GM23338 (cell line): Measurements from ENCODE around the gene TPM1.

Experiments used
- CREB1 ChIP-seq: fragments of 250-450 bp; sonication (Bioruptor Pico); IDR thresholded peaks from 2 replicates; pipeline ENCODE4 v1.5.0; 2020; ENCODE audit warnings: low read depth, mild to moderate bottlenecking, moderate library complexity
- EZH2 ChIP-seq: fragments of 200-600 bp; sonication (generic); IDR thresholded peaks from one replicate; pipeline ENCODE4 v1.8.0; 2017; ENCODE audit warnings: antibody characterized with exemption, mild to moderate bottlenecking, low read depth; ENCODE audit not compliant: unreplicated experiment
- EZH2phosphoT487 ChIP-seq: fragments of 200-600 bp; sonication (generic); IDR thresholded peaks from one replicate; pipeline ENCODE4 v1.8.1; 2018; ENCODE audit warnings: antibody characterized with exemption; ENCODE audit not compliant: unreplicated experiment
- JUNB ChIP-seq: IDR thresholded peaks from one replicate; pipeline ENCODE4 v1.6.1; 2016; ENCODE audit warnings: antibody characterized with exemption; ENCODE audit not compliant: unreplicated experiment
- NANOG ChIP-seq: IDR thresholded peaks from 2 replicates; pipeline ENCODE4 v1.6.1; 2016; ENCODE audit warnings: antibody characterized with exemption, borderline replicate concordance
- POLR2AphosphoS5 ChIP-seq: IDR thresholded peaks from 2 replicates; pipeline ENCODE4 v1.6.1; 2016; ENCODE audit warnings: antibody characterized with exemption, low read depth
- STAT1 ChIP-seq: IDR thresholded peaks from one replicate; pipeline ENCODE4 v1.6.1; 2016; ENCODE audit warnings: antibody characterized with exemption; ENCODE audit not compliant: unreplicated experiment
- ZNF114 ChIP-seq: fragments of 250-450 bp; sonication (Bioruptor Pico); IDR thresholded peaks from 2 replicates; pipeline ENCODE4 v1.5.0; 2020; ENCODE audit warnings: mild to moderate bottlenecking, moderate library complexity
- TF ChIP-seq, protein P1 (sequence below), 2 experiments: fragments of 200-600 bp in 1 of 2; sonication (generic) in 1 of 2; conservative IDR thresholded peaks; 2 replicates each; pipeline versions ENCODE4 v1.5.1 to v1.6.1; 2016 to 2017; ENCODE audit warnings: antibody characterized with exemption in 2 of 2, low read depth in 2 of 2, mild to moderate bottlenecking in 2 of 2, moderate library complexity in 1 of 2
- TF ChIP-seq, protein P2 (sequence below): IDR thresholded peaks from one replicate; pipeline ENCODE4 v1.6.1; 2018; ENCODE audit warnings: antibody characterized with exemption; ENCODE audit not compliant: unreplicated experiment

DNA sequence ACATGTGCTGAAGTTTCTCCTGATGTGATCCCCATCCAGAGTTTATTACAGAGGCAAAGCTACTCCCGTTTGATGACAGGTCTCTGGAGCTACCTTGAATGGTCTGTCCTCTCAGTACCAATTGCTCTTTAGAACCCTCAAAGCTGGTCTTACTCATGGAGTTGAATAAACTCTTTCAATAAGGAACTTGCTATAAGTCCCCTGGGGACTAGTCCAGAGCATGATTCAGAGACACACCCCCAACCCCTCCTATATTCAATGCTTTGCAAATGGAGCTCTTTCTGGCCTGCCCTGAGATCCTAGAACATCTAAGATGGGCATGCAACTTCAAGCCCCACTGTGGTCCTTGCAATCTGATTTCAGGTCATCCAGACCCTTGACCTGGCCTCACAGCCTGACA lies 23.9 kb upstream of the TPM1 start:
- TF ChIP-seq, protein P1, sequence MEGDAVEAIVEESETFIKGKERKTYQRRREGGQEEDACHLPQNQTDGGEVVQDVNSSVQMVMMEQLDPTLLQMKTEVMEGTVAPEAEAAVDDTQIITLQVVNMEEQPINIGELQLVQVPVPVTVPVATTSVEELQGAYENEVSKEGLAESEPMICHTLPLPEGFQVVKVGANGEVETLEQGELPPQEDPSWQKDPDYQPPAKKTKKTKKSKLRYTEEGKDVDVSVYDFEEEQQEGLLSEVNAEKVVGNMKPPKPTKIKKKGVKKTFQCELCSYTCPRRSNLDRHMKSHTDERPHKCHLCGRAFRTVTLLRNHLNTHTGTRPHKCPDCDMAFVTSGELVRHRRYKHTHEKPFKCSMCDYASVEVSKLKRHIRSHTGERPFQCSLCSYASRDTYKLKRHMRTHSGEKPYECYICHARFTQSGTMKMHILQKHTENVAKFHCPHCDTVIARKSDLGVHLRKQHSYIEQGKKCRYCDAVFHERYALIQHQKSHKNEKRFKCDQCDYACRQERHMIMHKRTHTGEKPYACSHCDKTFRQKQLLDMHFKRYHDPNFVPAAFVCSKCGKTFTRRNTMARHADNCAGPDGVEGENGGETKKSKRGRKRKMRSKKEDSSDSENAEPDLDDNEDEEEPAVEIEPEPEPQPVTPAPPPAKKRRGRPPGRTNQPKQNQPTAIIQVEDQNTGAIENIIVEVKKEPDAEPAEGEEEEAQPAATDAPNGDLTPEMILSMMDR (conservative IDR thresholded peaks at IDR 0.05; ENCODE audit: low read depth in 2 of 2): no peak
- TF ChIP-seq EZH2: no peak
- no peak for TF ChIP-seq POLR2AphosphoS5
- no peak for TF ChIP-seq NANOG
- no peak for TF ChIP-seq EZH2phosphoT487
- no peak for TF ChIP-seq STAT1
- TF ChIP-seq ZNF114 (CRISPR knock-in tag): no peak
- TF ChIP-seq, protein P2, sequence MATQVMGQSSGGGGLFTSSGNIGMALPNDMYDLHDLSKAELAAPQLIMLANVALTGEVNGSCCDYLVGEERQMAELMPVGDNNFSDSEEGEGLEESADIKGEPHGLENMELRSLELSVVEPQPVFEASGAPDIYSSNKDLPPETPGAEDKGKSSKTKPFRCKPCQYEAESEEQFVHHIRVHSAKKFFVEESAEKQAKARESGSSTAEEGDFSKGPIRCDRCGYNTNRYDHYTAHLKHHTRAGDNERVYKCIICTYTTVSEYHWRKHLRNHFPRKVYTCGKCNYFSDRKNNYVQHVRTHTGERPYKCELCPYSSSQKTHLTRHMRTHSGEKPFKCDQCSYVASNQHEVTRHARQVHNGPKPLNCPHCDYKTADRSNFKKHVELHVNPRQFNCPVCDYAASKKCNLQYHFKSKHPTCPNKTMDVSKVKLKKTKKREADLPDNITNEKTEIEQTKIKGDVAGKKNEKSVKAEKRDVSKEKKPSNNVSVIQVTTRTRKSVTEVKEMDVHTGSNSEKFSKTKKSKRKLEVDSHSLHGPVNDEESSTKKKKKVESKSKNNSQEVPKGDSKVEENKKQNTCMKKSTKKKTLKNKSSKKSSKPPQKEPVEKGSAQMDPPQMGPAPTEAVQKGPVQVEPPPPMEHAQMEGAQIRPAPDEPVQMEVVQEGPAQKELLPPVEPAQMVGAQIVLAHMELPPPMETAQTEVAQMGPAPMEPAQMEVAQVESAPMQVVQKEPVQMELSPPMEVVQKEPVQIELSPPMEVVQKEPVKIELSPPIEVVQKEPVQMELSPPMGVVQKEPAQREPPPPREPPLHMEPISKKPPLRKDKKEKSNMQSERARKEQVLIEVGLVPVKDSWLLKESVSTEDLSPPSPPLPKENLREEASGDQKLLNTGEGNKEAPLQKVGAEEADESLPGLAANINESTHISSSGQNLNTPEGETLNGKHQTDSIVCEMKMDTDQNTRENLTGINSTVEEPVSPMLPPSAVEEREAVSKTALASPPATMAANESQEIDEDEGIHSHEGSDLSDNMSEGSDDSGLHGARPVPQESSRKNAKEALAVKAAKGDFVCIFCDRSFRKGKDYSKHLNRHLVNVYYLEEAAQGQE: no peak
- no peak for TF ChIP-seq JUNB
- no peak for TF ChIP-seq CREB1 (CRISPR knock-in tag)
